IPS DF 6.9 (cell line): ENCODE measurements around the gene WDR93.
"Not testable (repeated sequence)": the region's sequence is repeated elsewhere in the genome, so short reads cannot be mapped to it uniquely, and the experiment has no call there.

Experiments
- DNase-seq: peaks from one replicate; pipeline ENCODE4 v3.0.0-alpha.2; 2013; ENCODE audit warnings: low read depth, low spot score
- H3K27ac ChIP-seq: one replicate; pipeline ENCODE4 v1.5.1; 2013; ENCODE audit warnings: low read length, control low read depth
- H3K27me3 ChIP-seq: 2 replicates; pipeline ENCODE4 v1.6.1; 2013; ENCODE audit warnings: mild to moderate bottlenecking, low read length; ENCODE audit not compliant: control insufficient read depth, insufficient read depth
- H3K36me3 ChIP-seq: 2 replicates; pipeline ENCODE4 v1.6.1; 2013; ENCODE audit warnings: low read length; ENCODE audit not compliant: control insufficient read depth, insufficient read depth
- H3K4me1 ChIP-seq: 2 replicates; pipeline ENCODE4 v1.6.1; 2013; ENCODE audit warnings: low read length; ENCODE audit not compliant: control insufficient read depth, insufficient read depth
- H3K4me3 ChIP-seq: 2 replicates; pipeline ENCODE4 v1.5.1; 2013; ENCODE audit warnings: mild to moderate bottlenecking, low read length
- H3K9me3 ChIP-seq: 2 replicates; pipeline ENCODE4 v1.6.1; 2013; ENCODE audit warnings: low read length, inconsistent platforms; ENCODE audit not compliant: control insufficient read depth, insufficient read depth
- WGBS: extraction: QIAGEN DNeasy Blood & Tissue Kit; methylation state at CpG from one replicate; pipeline ENCODE4 v1.1.7; 2013; ENCODE audit warnings: mixed read lengths, missing lambda C conversion rate; ENCODE audit not compliant: insufficient read length, insufficient coverage; 5-methylcytosine and 5-hydroxymethylcytosine counted together

The WDR93 gene

GRCh38 chr15:89788585-89788984 is 98.0 kb downstream of the WDR93 start:
- H3K27ac ChIP-seq, H3K36me3 ChIP-seq, H3K4me3 ChIP-seq, H3K9me3 ChIP-seq, H3K4me1 ChIP-seq, DNase-seq, H3K27me3 ChIP-seq: not testable (repeated sequence)
- no CpG with 5 or more reads among the region's 4 CpGs for WGBS

GRCh38 chr15:89790206-89790605 is 99.6 kb downstream of the WDR93 start:
- Histone ChIP-seq H3K9me3 (no peaks in the 10 kb centered on the region), H3K4me1 (no peaks in the 10 kb centered on the region), H3K27ac (no peak overlapping the region), H3K27me3 (no peaks in the 10 kb centered on the region), H3K36me3 (no peaks in the 10 kb centered on the region), H3K4me3 (no peak overlapping the region)
- DNase-seq: no peak
- no CpG with 5 or more reads among the region's 10 CpGs for WGBS

GRCh38 chr15:89790661-89791060 is 100.0 kb downstream of the WDR93 start:
- Histone ChIP-seq H3K4me1 (no peaks in the 10 kb centered on the region), H3K27me3 (no peaks in the 10 kb centered on the region), H3K4me3 (no peak overlapping the region), H3K9me3 (no peaks in the 10 kb centered on the region), H3K27ac (no peak overlapping the region), H3K36me3 (no peaks in the 10 kb centered on the region)
- DNase-seq: no peak
- no CpG with 5 or more reads among the region's 16 CpGs for WGBS

GRCh38 chr15:89792106-89792805 is 101.6 kb downstream of the WDR93 start:
- no CpG with 5 or more reads among the region's 22 CpGs for WGBS
- no peak for DNase-seq
- no peak overlapping the region for H3K27ac ChIP-seq
- no peaks in the 10 kb centered on the region for H3K4me1 ChIP-seq
- H3K36me3 ChIP-seq: no peaks in the 10 kb centered on the region
- H3K9me3 ChIP-seq: no peaks in the 10 kb centered on the region
- no peak overlapping the region for H3K4me3 ChIP-seq
- H3K27me3 ChIP-seq: no peaks in the 10 kb centered on the region
